ENCODE data around the gene LGR6. TPM values are rescaled to one million over a fixed set of nuclear protein-coding genes. Genes with fewer than 3 reads are reported as not detected.

The LGR6 gene
- total and polyA plus RNA-seq, 2 experiments from 2014 or later = 0.66 to 0.89 TPM

- TF ChIP-seq ZNF462 (CRISPR knock-in tag; IDR thresholded peaks at IDR 0.05) (no peak), JUNB (IDR thresholded peaks at IDR 0.05; ENCODE audit: unreplicated experiment) (no peak)
Measured at GRCh38 chr1:202247837-202248795, 54.5 kb downstream of the LGR6 start (continued).

GRCh38 chr1:202248861-202249260 is 55.3 kb downstream of the LGR6 start:
- no peak for ATAC-seq
- Mint-ChIP-seq H3K36me3 (ENCODE audit: low read depth) (no peaks in the 10 kb centered on the region), H3K27me3 (ENCODE audit: insufficient read depth, low read depth, poor library complexity) (peaks cover 7% of the 10 kb centered on the region), H3K9me3 (no peaks in the 10 kb centered on the region), H3K4me1 (peaks cover 25% of the 10 kb centered on the region), H3K4me3 (no peak overlapping the region), H3K27ac (no peak overlapping the region)
- no peak overlapping the region for H2AFZ ChIP-seq
- no peaks in the 10 kb centered on the region for H3K36me3 ChIP-seq (ENCODE audit: insufficient read depth)
- DNase-seq (ENCODE audit: low spot score) = no peak
- H4K20me1 ChIP-seq (replicated peaks; ENCODE audit: insufficient read depth) = no peaks in the 10 kb centered on the region
- no peaks in the 10 kb centered on the region for H3K27me3 ChIP-seq (ENCODE audit: insufficient read depth)
- no peaks in the 10 kb centered on the region for H3K9me2 ChIP-seq (ENCODE audit: insufficient read depth)
- no peaks in the 10 kb centered on the region for H3K79me2 ChIP-seq (replicated peaks; ENCODE audit: insufficient read depth)
- no peak overlapping the region for H3K27ac ChIP-seq (ENCODE audit: low read depth)
- H3F3A ChIP-seq (replicated peaks; ENCODE audit: low read depth) = no peaks in the 10 kb centered on the region
- peaks cover 8% of the 10 kb centered on the region for H3K4me1 ChIP-seq (ENCODE audit: insufficient read depth)
- no peak overlapping the region for H3K4me2 ChIP-seq
- no peak overlapping the region for H3K4me3 ChIP-seq
- TF ChIP-seq POLR2AphosphoS5 (IDR thresholded peaks at IDR 0.05; ENCODE audit: low read depth) (no peak), CTCF (conservative IDR thresholded peaks at IDR 0.05; ENCODE audit: low read depth in 2 of 2) (no peak), REST (IDR thresholded peaks at IDR 0.05; ENCODE audit: unreplicated experiment) (no peak)

Measured in GM23338 (cell line).